Stomach (tissue), 19 donors: ENCODE results near the gene NAV3. TPM values are rescaled to one million over a fixed set of nuclear protein-coding genes. Genes with fewer than 3 reads are reported as not detected.

Source experiments
- DNase-seq, 2 donors: peaks; one replicate each; pipeline versions ENCODE4 v3.0.0 to v3.0.0-alpha.2; 2013 to 2019
- H3K27ac ChIP-seq, 5 donors: fragments of 200-600 bp in 4 of 5; sonication (generic) in 4 of 5; one replicate each; pipeline ENCODE4 v1.5.1; 2013 to 2019; ENCODE audit warnings: mild to moderate bottlenecking in 1 of 5, moderate library complexity in 1 of 5
- H3K27me3 ChIP-seq, 3 donors: fragments of 200-600 bp; sonication (generic); one replicate each; pipeline ENCODE4 v1.5.1; 2017 to 2019; ENCODE audit warnings: mixed run types in 1 of 3
- H3K36me3 ChIP-seq, 4 donors: fragments of 200-600 bp; sonication (generic); 1 replicate in 3 of 4; 2 replicates in 1 of 4; pipeline ENCODE4 v1.5.1; 2016 to 2019
- H3K4me1 ChIP-seq, 4 donors: fragments of 200-600 bp; sonication (generic); one replicate each; pipeline ENCODE4 v1.5.1; 2016 to 2019
- H3K4me3 ChIP-seq, 4 donors: fragments of 200-600 bp; sonication (generic) in 3 of 4; one replicate each; pipeline ENCODE4 v1.5.1; 2016 to 2019; ENCODE audit warnings: mild to moderate bottlenecking in 1 of 4
- H3K9me3 ChIP-seq, 4 donors: fragments of 200-600 bp; sonication (generic); one replicate each; pipeline ENCODE4 v1.5.1; 2016 to 2019
- CTCF ChIP-seq, 7 experiments: fragments of 450-650 bp in 4 of 7; fragments of 200-600 bp in 3 of 7; sonication (generic) in 3 of 7; IDR thresholded peaks; one replicate each; pipeline ENCODE4 v1.5.1; 2016 to 2019; ENCODE audit warnings: antibody characterized with exemption in 7 of 7, control low read depth in 2 of 7, mild to moderate bottlenecking in 1 of 7
- EP300 ChIP-seq: sonication (generic); formaldehyde crosslinking; IDR thresholded peaks from one replicate; pipeline ENCODE4 v1.6.1; 2017; ENCODE audit warnings: antibody characterized with exemption
- POLR2A ChIP-seq, 4 donors: fragments of 450-650 bp; IDR thresholded peaks; one replicate each; pipeline ENCODE4 v1.6.1; 2016; ENCODE audit warnings: antibody characterized with exemption in 4 of 4, control low read depth in 2 of 4, mild to moderate bottlenecking in 1 of 4, moderate library complexity in 1 of 4
- POLR2AphosphoS5 ChIP-seq, 3 donors: sonication (generic); formaldehyde crosslinking; IDR thresholded peaks; one replicate each; pipeline ENCODE4 v1.6.1; 2016; ENCODE audit warnings: antibody characterized with exemption in 3 of 3
- WGBS, 5 donors: extraction: QIAGEN DNeasy Blood & Tissue Kit in 3 of 5; methylation state at CpG; one replicate each; pipeline versions ENCODE4 v1.1.5 to v1.1.7; 2013 to 2018; 5-methylcytosine and 5-hydroxymethylcytosine counted together
- intact Hi-C: fragments of 100-400 bp; cut with DNase I; formaldehyde crosslinking; loops from one replicate; pipeline ENCODE4 v1.15.1; 2023; ENCODE audit warnings: low total_unique reads
- long read RNA-seq, 10 donors: transcript quantifications; one replicate each; lab custom pipeline, GENCODE V29; 2026
- polyA plus RNA-seq, 3 donors: library from polyadenylated mRNA; stranded (reverse); fragments of 200-250 nt; gene quantifications; one replicate each; pipeline ENCODE4 v1.2.3, GENCODE V29; 2013
- total RNA-seq, 5 donors: library from RNA; depleted of rRNA; stranded (reverse); fragments of >200 nt; gene quantifications; one replicate each; pipeline versions ENCODE4 v1.1.0 to v1.2.3, GENCODE V29; 2014 to 2016
- donor health status: healthy with polysubstance abuse.
- donor health status: Bipolar disorder and iron deficiency.
- donor health status: healthy.

NAV3 gene
- total RNA-seq (10 to 100 TPM in 1 of 5 donors, 1 to 10 TPM in 4; 1.7 to 18.9 (median 3.5) TPM), polyA plus RNA-seq (under 1 TPM; 0.15 to 0.19 (median 0.18) TPM)
- long read RNA-seq, donor 1 = 0 reads
- long read RNA-seq, donor 2 = 0 reads
- long read RNA-seq, donor 3 = 0 reads
- long read RNA-seq, donor 4 = 0 reads
- long read RNA-seq, donor 5, partial matches to known transcripts = 0 of 1 reads
- long read RNA-seq, donor 5, other reads (novel, unspliced or antisense) = 0 of 1 reads
- long read RNA-seq, donor 6 = 0 reads
- long read RNA-seq, donor 7 = 0 reads
- long read RNA-seq, donor 8 = 0 reads
- long read RNA-seq, donor 9 = 0 reads
- long read RNA-seq, donor 10 = 0 reads

GRCh38 chr12:77830583-77831351 lies at the start of gene NAV3:
TSS of gene NAV3 (plus strand) at chr12:77830894. CDS start at chr12:77831462, 568 bp downstream.
- H3K9me3 ChIP-seq = no peaks in the 10 kb centered on the region
- no peaks in the 10 kb centered on the region for H3K27me3 ChIP-seq
- 15 to 31% (median 28%) methylated on average over 3 of the region's 3 CpGs for WGBS, 5 donors
- H3K27ac ChIP-seq = peak within 1 kb of the TSS in 2 of 5 donors; percentile 16 to 55
- no peak within 1 kb of the TSS for H3K4me3 ChIP-seq
- peak in 1 of 2 donors; percentile 79 for DNase-seq
- H3K4me1 ChIP-seq = peaks cover 0 to 5% (median 0%) of the 10 kb centered on the region in 4 donors
- no peaks in the 10 kb centered on the region for H3K36me3 ChIP-seq
- TF ChIP-seq POLR2AphosphoS5 (IDR thresholded peaks at IDR 0.05) = peak in 1 of 3 donors; percentile 15
- TF ChIP-seq CTCF (IDR thresholded peaks at IDR 0.05) = no peak
- intact Hi-C loops = no loop called here

GRCh38 chr12:77782034-77782433 lies 48.7 kb upstream of the NAV3 start:
- TF ChIP-seq CTCF (IDR thresholded peaks at IDR 0.05) (no peak), EP300 (no peak), POLR2A (IDR thresholded peaks at IDR 0.05) (no peak), POLR2AphosphoS5 (IDR thresholded peaks at IDR 0.05) (no peak)
- H3K27me3 ChIP-seq = no peaks in the 10 kb centered on the region
- peaks cover 0 to under 1% (median 0%) of the 10 kb centered on the region in 4 donors for H3K9me3 ChIP-seq
- no peak overlapping the region for H3K27ac ChIP-seq
- intact Hi-C loops = no loop called here
- H3K4me1 ChIP-seq = no peaks in the 10 kb centered on the region
- H3K36me3 ChIP-seq = no peaks in the 10 kb centered on the region
- DNase-seq = no peak
- 31 to 52% (median 44%) methylated on average over 2 of the region's 2 CpGs for WGBS, 5 donors
- H3K4me3 ChIP-seq = no peak overlapping the region

- Histone ChIP-seq H3K4me1 (no peaks in the 10 kb centered on the region), H3K4me3 (no peak overlapping the region), H3K36me3 (no peaks in the 10 kb centered on the region), H3K27me3 (no peaks in the 10 kb centered on the region), H3K9me3 (peaks cover 0 to 6% (median 0%) of the 10 kb centered on the region in 4 donors), H3K27ac (no peak overlapping the region)
- 70 to 86% (median 81%) methylated on average over 1 of the region's 1 CpG for WGBS, 5 donors
- intact Hi-C loops = no loop called here
- TF ChIP-seq EP300 = no peak
- no peak for TF ChIP-seq CTCF (IDR thresholded peaks at IDR 0.05)
- no peak for TF ChIP-seq POLR2AphosphoS5 (IDR thresholded peaks at IDR 0.05)
- TF ChIP-seq POLR2A (IDR thresholded peaks at IDR 0.05) = no peak
- DNase-seq = no peak
Measured at GRCh38 chr12:77782766-77783165, 47.9 kb upstream of the NAV3 start.

- H3K4me1 ChIP-seq = no peaks in the 10 kb centered on the region
- H3K36me3 ChIP-seq = no peaks in the 10 kb centered on the region
- TF ChIP-seq POLR2AphosphoS5 (IDR thresholded peaks at IDR 0.05) = no peak
- TF ChIP-seq EP300 = no peak
- TF ChIP-seq POLR2A (IDR thresholded peaks at IDR 0.05) = no peak
- no peak for DNase-seq
- H3K27ac ChIP-seq = no peak overlapping the region
- peaks cover 0 to 6% (median 0%) of the 10 kb centered on the region in 4 donors for H3K9me3 ChIP-seq
- no peak overlapping the region for H3K4me3 ChIP-seq
- no peaks in the 10 kb centered on the region for H3K27me3 ChIP-seq
- intact Hi-C loops = no loop called here
Measured at GRCh38 chr12:77785211-77785610, 45.5 kb upstream of the NAV3 start.
